ENCODE results near the gene KIT. TPM values are rescaled to one million over a fixed set of nuclear protein-coding genes. Genes with fewer than 3 reads are reported as not detected.

Gene KIT
- total and polyA plus RNA-seq, 2 of the 13 experiments (the other 11 are each of a cell fraction or from before 2014, with no cell fraction given), result not detected

DNA sequence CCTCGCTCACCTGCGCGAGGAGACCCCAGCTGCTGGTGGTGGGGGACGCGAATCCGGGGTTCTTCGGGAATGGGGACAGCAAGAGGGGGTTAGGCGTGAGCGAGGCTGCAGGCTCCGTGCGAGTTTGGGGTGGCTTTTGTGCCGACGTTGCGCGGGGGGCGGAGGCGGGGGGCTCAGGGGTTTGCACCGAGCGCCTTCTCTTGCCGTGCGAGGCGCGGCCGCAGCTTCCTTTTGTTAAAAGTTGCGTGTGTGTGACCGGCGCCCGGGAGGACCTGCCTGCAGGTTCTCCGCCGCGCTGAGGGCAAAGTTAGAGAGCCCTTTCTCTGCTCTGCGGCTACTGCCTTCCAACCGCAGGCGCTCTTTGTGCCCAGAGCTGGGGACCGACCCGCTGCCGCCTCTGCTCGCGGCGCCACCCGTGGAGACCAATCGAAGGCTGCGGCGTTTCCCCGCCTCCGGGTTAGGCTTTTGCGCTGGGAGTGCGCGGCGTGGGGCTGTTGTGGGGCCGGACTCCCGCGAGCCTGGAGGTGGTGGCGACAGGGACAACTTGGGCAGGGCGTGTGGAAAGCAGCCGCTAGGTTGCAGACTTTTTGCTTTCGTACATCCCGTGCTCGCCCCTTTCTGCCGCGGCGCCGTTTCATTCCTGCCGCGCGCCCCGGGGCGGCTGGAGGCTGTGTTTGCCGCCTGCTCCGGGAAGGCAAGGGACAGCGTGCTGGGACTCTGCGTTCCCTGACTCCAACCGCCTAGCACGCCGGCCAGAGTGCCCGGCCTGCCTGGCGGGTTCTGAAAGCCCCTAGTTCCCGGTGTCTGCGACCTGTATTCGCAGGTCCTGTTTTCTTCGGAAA, 716 bp downstream of the KIT start (continued):
- TF ChIP-seq FOSL2 (CRISPR knock-in tag; IDR thresholded peaks at IDR 0.05) (no peak), KMT2B (CRISPR knock-in tag; IDR thresholded peaks at IDR 0.05) (no peak), SETDB1 (CRISPR knock-in tag; IDR thresholded peaks at IDR 0.05; ENCODE audit: borderline replicate concordance) (no peak), ZBTB20 (CRISPR knock-in tag; IDR thresholded peaks at IDR 0.05; ENCODE audit: borderline replicate concordance, low read depth) (no peak), HDAC1 (CRISPR knock-in tag; IDR thresholded peaks at IDR 0.05) (no peak), AGO2 (optimal IDR thresholded peaks at IDR 0.05; ENCODE audit: low read depth, low read length) (no peak), CENPX (CRISPR knock-in tag; IDR thresholded peaks at IDR 0.05) (no peak), ZNF564 (CRISPR knock-in tag; IDR thresholded peaks at IDR 0.05) (no peak), ZBTB21 (CRISPR knock-in tag; IDR thresholded peaks at IDR 0.05) (no peak), MTA3 (CRISPR knock-in tag; IDR thresholded peaks at IDR 0.05) (no peak), HNRNPK (IDR thresholded peaks at IDR 0.05; ENCODE audit: low read depth, low read length, poor library complexity, severe bottlenecking) (no peak), MTA1 (CRISPR knock-in tag; IDR thresholded peaks at IDR 0.05; ENCODE audit: borderline replicate concordance) (peak; percentile 34; the same call in 1 of the 2 replicates), ZKSCAN1 (IDR thresholded peaks at IDR 0.05; ENCODE audit: low read length) (no peak), ZSCAN9 (CRISPR knock-in tag; IDR thresholded peaks at IDR 0.05; ENCODE audit: borderline replicate concordance) (no peak), POLR2G (IDR thresholded peaks at IDR 0.05; ENCODE audit: low read depth, low read length) (no peak), RELA (CRISPR knock-in tag; IDR thresholded peaks at IDR 0.05) (no peak), ZNF136 (CRISPR knock-in tag; IDR thresholded peaks at IDR 0.05; ENCODE audit: low read depth) (no peak)
- TF ChIP-seq, protein P1, sequence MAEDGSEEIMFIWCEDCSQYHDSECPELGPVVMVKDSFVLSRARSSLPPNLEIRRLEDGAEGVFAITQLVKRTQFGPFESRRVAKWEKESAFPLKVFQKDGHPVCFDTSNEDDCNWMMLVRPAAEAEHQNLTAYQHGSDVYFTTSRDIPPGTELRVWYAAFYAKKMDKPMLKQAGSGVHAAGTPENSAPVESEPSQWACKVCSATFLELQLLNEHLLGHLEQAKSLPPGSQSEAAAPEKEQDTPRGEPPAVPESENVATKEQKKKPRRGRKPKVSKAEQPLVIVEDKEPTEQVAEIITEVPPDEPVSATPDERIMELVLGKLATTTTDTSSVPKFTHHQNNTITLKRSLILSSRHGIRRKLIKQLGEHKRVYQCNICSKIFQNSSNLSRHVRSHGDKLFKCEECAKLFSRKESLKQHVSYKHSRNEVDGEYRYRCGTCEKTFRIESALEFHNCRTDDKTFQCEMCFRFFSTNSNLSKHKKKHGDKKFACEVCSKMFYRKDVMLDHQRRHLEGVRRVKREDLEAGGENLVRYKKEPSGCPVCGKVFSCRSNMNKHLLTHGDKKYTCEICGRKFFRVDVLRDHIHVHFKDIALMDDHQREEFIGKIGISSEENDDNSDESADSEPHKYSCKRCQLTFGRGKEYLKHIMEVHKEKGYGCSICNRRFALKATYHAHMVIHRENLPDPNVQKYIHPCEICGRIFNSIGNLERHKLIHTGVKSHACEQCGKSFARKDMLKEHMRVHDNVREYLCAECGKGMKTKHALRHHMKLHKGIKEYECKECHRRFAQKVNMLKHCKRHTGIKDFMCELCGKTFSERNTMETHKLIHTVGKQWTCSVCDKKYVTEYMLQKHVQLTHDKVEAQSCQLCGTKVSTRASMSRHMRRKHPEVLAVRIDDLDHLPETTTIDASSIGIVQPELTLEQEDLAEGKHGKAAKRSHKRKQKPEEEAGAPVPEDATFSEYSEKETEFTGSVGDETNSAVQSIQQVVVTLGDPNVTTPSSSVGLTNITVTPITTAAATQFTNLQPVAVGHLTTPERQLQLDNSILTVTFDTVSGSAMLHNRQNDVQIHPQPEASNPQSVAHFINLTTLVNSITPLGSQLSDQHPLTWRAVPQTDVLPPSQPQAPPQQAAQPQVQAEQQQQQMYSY (CRISPR knock-in tag; IDR thresholded peaks at IDR 0.05), result no peak
- TF ChIP-seq, protein P2, sequence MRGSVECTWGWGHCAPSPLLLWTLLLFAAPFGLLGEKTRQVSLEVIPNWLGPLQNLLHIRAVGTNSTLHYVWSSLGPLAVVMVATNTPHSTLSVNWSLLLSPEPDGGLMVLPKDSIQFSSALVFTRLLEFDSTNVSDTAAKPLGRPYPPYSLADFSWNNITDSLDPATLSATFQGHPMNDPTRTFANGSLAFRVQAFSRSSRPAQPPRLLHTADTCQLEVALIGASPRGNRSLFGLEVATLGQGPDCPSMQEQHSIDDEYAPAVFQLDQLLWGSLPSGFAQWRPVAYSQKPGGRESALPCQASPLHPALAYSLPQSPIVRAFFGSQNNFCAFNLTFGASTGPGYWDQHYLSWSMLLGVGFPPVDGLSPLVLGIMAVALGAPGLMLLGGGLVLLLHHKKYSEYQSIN (CRISPR knock-in tag; IDR thresholded peaks at IDR 0.05; ENCODE audit: borderline replicate concordance), result no peak
- TF ChIP-seq, protein P3, sequence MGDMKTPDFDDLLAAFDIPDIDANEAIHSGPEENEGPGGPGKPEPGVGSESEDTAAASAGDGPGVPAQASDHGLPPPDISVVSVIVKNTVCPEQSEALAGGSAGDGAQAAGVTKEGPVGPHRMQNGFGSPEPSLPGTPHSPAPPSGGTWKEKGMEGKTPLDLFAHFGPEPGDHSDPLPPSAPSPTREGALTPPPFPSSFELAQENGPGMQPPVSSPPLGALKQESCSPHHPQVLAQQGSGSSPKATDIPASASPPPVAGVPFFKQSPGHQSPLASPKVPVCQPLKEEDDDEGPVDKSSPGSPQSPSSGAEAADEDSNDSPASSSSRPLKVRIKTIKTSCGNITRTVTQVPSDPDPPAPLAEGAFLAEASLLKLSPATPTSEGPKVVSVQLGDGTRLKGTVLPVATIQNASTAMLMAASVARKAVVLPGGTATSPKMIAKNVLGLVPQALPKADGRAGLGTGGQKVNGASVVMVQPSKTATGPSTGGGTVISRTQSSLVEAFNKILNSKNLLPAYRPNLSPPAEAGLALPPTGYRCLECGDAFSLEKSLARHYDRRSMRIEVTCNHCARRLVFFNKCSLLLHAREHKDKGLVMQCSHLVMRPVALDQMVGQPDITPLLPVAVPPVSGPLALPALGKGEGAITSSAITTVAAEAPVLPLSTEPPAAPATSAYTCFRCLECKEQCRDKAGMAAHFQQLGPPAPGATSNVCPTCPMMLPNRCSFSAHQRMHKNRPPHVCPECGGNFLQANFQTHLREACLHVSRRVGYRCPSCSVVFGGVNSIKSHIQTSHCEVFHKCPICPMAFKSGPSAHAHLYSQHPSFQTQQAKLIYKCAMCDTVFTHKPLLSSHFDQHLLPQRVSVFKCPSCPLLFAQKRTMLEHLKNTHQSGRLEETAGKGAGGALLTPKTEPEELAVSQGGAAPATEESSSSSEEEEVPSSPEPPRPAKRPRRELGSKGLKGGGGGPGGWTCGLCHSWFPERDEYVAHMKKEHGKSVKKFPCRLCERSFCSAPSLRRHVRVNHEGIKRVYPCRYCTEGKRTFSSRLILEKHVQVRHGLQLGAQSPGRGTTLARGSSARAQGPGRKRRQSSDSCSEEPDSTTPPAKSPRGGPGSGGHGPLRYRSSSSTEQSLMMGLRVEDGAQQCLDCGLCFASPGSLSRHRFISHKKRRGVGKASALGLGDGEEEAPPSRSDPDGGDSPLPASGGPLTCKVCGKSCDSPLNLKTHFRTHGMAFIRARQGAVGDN (CRISPR knock-in tag; IDR thresholded peaks at IDR 0.05), result peak; percentile 31; the same call in 1 of the 2 replicates

All from HepG2 (cell line).